HT-29 (cell line): ENCODE measurements around the gene FOXN3. TPM values are rescaled to one million over a fixed set of nuclear protein-coding genes. Genes with fewer than 3 reads are reported as not detected.
A peak's percentile ranks its signal among the peaks of the same experiment; 100 is the strongest.
"Not testable (repeated sequence)": the region's sequence is repeated elsewhere in the genome, so short reads cannot be mapped to it uniquely, and the experiment has no call there.

Experiments
- DNase-seq: peaks from one replicate; pipeline ENCODE4 v3.0.0-alpha.2; 2015; ENCODE audit warnings: low spot score
- total RNA-seq: library from RNA; depleted of rRNA; stranded (reverse); fragments of >200 nt; shearing (Covaris generic); gene quantifications from 2 replicates; pipeline ENCODE4 v1.2.3, GENCODE V29; 2014

FOXN3 gene
- total RNA-seq, 1 experiment from 2014 or later = 9.4 TPM

- DNase-seq = no peak
Observed at GRCh38 chr14:89251061-89251460, 166.0 kb downstream of the FOXN3 start.

DNA sequence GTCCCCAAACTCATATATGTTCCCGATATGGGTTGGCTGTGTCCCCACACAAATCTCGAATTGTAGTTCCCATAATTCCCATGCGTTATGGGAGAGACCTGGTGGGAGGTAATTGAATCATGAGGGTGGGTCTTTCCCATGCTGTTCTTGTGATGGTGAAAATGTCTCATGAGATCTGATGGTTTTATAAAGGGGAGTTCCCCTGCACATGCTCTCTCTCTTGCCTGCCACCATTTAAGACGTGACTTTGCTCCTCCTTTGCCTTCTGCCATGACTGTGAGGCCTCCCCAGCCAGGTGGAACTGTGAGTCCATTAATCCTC lies 166.4 kb downstream of the FOXN3 start:
- not testable (repeated sequence) for DNase-seq

GRCh38 chr14:89249972-89250654 lies 166.9 kb downstream of the FOXN3 start:
- no peak for DNase-seq

DNA sequence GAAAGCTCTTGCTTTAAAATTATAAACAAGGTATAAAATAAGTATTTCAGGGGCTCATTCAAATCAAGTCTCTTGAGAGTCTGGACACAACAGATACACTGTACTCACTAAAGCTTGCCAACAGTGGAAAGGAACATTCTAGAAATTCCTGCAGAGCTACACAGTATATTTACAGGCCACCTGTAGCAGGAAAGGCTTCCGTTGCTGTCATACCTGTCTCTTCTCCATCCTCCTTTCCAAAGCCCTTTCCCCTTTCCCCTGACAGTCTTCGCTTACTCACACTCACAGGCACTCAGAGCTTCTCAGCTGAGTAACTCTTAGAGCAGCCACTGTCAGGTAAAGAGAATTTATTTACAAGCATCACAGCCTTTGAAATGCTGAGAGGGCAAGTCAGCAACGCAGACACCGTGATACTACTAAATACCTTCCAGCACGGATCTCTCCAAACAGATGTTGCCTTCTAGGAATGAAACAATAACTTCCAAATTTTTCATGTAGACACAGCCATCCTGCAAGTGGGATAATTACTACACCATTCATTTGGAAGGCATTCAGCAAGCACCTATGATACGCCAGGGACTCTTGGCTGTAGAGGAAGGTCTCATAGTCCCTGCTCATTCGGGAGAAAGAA lies 167.9 kb downstream of the FOXN3 start:
- no peak for DNase-seq

DNA sequence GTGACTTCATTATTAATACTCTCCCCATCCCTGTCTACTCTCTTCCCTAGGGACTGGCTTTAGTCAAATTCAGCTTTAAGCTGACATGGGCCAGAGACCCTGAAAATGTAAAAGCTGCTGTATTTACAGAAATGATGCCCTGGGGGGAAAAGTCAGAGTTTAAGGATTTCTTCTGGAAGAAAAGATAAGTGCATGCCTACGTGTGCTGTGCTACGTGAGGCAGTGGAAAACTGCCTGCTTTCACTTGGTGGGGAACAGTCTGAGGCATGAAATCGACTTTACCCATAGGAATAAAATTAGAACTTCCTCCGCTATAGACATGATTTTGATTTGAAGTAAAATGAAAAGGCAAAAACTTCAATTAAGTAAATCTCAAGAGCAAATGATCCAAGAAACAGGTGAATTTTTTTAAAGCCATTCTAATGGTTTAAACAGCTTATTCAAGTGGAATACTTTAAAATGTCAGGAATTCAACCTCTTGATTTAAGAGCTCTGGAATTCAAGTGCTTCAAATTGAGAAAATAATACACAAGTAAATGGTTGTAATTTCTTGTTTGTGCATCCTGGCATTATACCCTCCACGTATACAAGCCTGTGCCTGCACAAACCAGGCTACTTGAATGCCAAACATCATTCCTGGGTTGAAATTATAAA lies 168.5 kb downstream of the FOXN3 start:
- no peak for DNase-seq

- no peak for DNase-seq
Observed at GRCh38 chr14:89247457-89248122, 169.4 kb downstream of the FOXN3 start.

DNA sequence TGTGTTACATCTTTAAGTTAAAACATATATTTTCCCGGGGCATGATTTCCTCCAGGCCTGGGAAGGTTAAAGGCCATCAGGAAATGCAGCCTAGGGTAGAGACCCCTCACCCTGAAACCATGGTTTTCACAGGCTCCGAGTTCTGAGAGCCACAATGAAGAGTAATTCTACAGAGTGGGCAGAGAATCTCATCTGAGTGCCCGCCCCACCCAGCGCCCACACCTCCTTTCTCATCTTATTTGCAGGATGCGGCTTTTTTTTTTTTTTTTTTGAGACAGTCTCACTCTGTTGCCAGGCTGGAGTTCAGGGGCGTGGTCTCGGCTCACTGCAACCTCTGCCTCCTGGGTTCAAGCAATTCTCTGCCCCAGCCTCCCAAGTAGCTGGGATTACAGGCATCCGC lies 170.7 kb downstream of the FOXN3 start:
- DNase-seq = no peak

DNA sequence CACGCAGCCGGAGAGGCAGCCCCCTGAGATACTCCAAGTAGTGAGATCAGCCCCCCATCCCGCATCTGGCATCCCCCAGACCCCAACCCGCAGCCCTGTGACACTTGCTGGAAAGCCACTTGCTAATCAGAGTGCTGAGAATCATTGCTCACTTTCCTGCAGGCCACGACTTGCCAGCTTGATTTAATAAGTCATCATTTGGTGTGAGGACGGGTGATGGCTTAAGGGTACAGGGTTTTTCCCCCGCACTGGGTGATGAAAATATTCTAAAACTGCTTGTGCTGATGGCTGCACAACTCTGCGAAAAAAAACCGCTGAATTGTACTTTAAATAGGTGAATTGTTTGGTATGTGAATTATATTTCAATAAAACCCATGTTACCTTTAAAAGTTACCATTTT lies 171.2 kb downstream of the FOXN3 start:
- no peak for DNase-seq

DNA sequence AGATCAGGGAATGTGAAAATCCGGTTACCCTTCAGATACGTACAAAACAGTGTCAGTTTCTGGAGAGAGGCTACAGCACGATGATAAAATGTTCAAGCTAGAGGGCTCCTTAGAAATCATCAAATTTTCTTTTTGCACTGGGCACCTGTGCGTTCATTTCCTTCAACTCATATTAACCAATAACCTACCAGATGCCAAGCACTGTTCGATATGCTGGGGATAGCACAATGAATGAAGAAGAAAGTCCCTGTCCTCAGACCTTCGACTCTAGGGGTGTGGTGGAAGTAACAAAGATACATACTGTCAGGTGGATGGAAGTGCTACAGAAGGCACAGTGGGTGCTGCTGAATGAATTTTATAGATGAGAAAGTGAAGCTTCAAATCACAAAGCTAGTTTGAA lies 172.3 kb downstream of the FOXN3 start:
- DNase-seq = no peak

- DNase-seq = no peak
Observed at GRCh38 chr14:89243741-89244140, 173.3 kb downstream of the FOXN3 start.

- no peak for DNase-seq
Observed at GRCh38 chr14:89243286-89243685, 173.7 kb downstream of the FOXN3 start.

- no peak for DNase-seq
Observed at GRCh38 chr14:89242652-89243279, 174.3 kb downstream of the FOXN3 start.

DNA sequence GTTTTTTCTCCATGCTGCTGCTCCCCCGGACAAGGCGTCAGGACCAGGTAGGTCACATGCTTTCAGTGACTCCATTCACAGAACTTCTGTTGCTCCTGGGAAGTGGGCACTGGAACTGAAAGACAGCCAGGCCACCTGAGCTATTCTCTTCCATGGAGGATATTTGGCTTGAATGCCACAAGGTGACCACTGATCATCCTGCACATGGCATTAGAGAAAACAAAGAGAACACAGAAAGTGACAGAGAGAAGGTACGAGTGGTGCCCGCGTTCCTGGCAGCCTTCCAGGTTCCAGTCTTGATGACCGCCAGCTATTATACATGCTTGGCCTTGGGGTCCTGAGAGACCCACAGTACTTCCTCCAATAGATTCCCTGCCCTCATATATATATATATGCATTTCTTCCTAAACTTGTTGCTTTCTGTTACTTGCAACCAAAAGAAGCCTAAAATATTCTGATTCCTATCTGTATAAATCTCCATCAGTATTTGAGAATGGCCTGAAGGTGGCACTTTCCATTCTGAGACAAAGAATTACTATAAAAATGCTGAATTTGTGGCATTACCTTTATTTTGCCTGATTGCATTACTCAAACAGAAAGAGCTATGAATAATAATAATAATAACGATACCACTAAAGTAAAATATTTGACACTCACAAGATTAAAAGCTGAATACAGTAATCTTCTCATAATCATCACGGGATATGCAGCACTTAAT lies 174.9 kb downstream of the FOXN3 start:
- no peak for DNase-seq

DNA sequence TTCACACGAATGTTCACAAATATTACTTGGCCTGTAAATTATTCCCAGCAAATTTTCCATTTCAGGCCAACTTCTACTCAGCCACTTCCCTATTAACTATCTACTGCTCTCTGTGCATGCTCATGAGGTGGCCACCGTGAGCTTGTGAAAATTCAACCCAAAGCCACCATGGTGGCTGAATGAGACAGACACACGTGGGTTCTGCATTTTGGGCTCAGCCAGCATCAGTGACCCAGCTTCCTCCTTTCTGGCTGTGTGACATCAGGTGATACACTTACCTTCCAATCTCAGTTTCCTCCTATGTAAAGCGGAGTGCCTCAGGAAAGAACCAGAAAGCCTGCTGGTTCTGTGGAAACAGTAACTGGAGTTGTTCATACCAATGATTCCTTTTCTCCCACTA lies 175.8 kb downstream of the FOXN3 start:
- DNase-seq = no peak

DNA sequence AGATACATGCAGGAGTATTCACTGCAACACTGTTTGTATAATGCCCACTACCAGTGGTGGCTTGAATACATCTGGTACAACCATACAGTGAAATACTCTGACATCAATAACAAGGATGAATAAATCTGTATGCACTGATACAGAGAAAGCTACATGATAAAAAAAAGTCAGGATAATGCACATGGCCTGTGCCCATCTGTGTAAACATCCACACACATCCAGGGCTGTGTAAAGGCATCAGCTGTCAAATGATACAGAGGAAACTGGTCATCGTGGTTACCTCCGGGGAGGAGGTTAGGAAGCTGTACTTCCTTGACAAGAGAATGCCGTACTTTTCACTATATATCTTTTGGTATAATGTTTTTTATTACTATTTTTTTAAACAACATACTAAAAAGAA lies 176.6 kb downstream of the FOXN3 start:
- no peak for DNase-seq

DNA sequence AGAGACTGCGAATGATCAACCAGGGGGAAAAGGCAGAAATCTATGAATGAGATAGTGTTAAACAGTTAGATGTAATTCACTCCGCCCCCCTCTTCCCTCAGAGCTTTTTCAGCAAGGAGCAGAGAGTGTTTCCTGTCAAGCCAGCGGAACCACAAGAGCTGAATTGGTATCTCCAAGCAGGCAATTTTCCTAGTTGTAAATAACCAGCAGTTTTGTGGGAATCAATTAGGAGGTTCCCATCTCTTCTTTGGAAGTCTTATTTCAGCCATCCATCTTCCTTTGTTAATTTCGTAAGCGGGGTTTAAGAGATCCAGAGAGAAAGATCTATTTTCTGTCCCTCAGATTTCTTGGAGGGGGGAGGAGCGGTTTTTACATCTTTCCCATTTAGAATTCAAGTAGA lies 178.0 kb downstream of the FOXN3 start:
- DNase-seq = no peak

DNA sequence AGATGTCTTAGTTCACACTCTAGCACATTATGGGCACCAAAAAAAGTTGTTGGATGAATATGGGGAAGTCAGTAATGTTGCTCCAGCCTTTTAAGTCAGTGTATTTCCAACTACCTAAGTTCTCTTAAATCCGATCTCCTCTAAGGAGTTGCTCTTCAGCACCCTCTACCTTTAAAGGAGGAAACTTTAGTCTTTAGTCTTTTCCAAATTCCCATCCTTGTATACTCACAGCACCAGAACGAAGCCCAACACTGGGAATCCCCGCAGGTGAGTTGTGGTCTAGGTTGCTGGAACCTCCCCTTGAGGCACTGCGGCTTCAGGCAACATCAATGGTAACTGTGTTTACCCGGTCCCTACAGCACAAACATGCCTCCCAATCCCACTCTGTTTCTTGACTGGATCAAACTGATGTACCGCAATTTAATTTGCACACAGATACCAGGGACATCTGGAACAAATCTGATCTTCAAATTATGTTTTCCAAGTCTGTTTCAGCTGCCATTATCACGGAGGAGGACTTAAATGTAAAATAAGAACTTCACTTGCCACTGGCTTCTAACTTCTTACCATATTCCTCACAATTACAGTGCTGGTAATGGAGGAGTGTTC lies 179.0 kb downstream of the FOXN3 start:
- peak; percentile 28 for DNase-seq

DNA sequence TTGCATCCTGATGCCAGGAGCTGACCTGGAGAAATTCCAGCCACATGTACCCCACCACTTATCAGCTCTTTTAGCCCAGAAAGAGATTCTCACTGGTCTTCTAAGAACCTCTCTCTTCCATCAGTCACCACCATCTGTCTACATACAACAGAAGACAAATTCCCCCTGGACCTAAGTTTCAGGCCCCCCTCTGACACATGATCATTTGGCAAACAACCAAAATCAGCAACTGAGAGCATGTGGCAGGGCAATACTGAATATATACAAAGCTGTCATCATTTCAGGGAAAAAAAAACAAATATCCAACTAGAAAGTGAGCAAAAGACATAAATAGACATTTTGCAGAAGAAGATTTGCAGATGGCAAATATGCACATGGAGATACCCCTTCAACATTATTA lies 180.2 kb downstream of the FOXN3 start:
- no peak for DNase-seq

GRCh38 chr14:89233184-89233583 lies 183.8 kb downstream of the FOXN3 start:
- no peak for DNase-seq

GRCh38 chr14:89232265-89233070 lies 184.6 kb downstream of the FOXN3 start:
- no peak for DNase-seq
